GM12872 (cell line): ENCODE results near the gene PLXDC2.

ENCODE experiments used
- CTCF ChIP-seq: IDR thresholded peaks from 3 replicates; pipeline ENCODE4 v1.5.1; 2011; ENCODE audit warnings: low read depth, mild to moderate bottlenecking, low read length, moderate library complexity; ENCODE audit not compliant: insufficient read depth

The PLXDC2 gene

GRCh38 chr10:19840776-19841175 lies 24.5 kb downstream of the PLXDC2 start:
- no peak for TF ChIP-seq CTCF

- no peak for TF ChIP-seq CTCF
Measured at GRCh38 chr10:19843487-19843886, 27.3 kb downstream of the PLXDC2 start.

- no peak for TF ChIP-seq CTCF
Measured at GRCh38 chr10:19845503-19846368, 29.5 kb downstream of the PLXDC2 start.

GRCh38 chr10:19847321-19847720 lies 31.1 kb downstream of the PLXDC2 start:
- no peak for TF ChIP-seq CTCF

- TF ChIP-seq CTCF, result no peak
Measured at GRCh38 chr10:19848226-19848985, 32.2 kb downstream of the PLXDC2 start.

GRCh38 chr10:19853831-19854230 lies 37.6 kb downstream of the PLXDC2 start:
- no peak for TF ChIP-seq CTCF

GRCh38 chr10:19857876-19858275 lies 41.6 kb downstream of the PLXDC2 start:
- no peak for TF ChIP-seq CTCF
